Fibroblast of the conjunctiva (primary cell): Measurements from ENCODE around the gene CRTC1.
A peak's percentile ranks its signal among the peaks of the same experiment; 100 is the strongest.
"Not testable (repeated sequence)": the region's sequence is repeated elsewhere in the genome, so short reads cannot be mapped to it uniquely, and the experiment has no call there.

ENCODE experiments used
- DNase-seq: peaks from one replicate; pipeline ENCODE4 v3.0.0-alpha.2; 2010; ENCODE audit warnings: low read depth

The CRTC1 gene

DNA sequence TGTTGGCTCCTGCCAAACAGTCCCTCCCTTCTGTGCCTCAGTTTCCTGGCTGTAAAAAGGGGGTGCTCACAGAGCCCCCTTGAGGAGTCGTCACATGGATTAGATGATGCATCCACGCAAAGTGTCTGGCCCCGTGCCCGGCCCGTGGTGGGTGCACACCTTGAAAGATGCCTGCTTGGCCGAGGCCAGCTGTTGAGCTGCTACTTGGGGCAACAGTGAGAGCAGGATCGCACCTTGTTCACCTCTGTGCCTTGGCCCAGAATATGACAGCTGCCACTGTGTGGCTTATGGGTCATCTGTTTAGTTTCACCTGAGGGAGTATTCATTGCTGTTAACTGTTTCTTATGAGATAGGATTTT lies 17.7 kb downstream of the CRTC1 start:
- no peak for DNase-seq

DNA sequence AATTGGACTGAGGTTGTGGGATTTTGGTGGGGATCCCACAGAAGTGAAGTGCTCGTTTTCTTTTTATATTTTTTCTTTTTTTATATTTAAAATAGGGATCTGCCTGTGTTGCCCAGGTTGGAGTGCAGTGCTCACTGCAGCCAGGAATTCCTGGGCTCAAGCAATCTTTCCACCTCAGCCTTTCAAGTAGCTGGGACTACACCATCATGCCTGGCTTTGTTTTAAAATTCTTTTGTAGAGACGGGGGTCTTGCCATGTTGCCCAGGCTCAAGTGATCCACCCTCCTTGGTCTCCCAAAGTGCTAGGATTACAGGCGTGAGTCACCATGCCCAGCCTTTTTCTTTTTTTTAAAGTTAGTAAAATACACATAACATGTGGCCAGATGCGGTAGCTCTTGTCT lies 20.6 kb downstream of the CRTC1 start:
- DNase-seq = no peak

DNA sequence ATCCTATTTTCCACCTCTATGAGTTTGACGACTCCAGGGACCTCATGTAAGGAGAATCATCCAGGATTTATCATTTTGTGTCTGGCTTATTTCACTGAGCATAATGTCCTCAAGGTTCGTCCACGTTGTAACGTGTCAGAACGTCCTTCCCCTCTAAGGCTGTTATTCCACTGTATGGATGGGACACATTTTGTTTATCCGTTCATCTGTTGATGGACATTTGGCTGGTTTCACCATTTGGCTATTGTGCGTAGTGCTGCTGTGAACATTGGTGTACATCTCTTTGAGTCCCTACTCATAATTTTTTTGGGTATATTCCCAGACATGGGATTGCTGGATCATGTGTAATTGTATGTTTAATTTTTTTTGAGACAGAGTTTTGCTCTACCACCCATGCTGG lies 21.5 kb downstream of the CRTC1 start:
- no peak for DNase-seq

DNA sequence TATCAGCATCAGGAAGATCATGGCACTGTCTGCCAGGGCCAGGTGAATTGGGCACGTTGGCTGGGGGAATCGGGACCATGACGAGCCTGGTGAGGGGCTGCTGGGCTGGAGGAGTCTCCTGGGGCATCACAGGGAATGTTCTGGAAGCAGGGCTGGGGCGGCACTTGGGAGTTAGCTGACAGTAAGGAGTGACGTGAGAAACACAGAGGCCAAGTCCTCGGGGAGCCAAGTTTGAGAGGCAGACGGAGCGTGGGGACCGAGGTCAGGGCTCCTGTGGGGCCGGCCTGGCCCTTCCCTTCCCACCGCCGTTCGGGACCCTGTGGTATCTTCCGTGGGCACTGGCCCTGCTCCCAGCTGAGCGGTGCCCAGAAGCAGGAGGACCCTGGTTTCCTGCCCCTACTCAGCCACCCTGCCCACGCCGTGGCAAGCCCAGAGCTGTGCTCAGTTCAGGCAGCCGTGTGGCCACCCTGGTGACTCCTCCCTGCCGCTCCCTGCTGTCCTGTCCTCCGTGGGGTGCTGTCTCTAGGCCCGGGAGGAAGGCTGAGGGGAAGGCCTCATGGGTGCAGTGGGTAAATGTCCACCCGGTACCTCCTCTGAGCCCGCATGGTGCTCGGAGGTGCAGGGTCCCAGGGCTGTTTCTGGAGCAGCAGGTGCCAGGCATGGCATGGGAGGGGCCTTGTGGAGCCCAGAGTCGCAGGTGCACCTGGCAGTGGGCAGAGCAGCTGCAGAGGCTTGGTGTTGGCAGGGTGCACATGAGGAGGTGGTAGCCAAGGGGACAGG lies 25.2 kb downstream of the CRTC1 start:
- no peak for DNase-seq

DNA sequence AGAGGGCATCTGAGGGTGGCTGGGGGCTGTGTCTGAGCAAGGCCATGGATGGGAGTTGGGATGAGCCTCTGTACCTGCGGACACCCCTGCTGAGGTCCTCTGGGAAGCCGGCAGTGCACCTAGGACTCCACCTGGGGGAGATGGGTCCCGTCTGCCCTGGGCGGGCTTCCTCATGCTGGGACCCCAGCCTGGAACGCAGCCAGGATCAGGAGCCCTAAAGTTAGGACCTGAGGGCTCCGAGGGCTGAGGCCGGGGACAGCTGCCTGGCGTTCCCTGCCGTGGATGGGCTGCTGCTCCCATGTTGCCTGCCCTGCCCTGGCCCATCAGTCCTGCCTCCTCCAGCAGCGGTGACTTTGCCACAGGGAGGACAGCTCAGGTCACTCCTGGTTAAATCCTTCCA lies 26.1 kb downstream of the CRTC1 start:
- no peak for DNase-seq

DNA sequence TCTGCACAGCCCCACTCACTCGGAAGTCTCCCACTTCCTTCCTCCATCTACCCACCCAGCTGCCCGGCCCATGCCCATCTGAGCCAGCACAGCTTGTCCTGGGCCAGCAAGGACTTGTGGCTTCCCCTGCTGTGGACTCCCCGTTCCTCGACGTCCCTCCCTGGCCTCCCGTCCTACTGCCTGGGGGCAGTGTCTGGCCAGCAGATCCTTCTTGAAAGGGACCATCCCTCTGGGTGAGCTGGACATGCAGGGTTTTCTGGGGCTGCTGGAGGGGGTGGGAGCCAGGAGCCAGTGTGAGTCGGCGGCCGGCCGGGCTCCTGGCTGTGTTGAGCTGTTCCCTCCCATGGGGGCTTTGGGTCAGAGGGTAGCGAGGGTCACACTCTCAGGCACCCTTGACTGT lies 26.7 kb downstream of the CRTC1 start:
- no peak for DNase-seq

- peak; percentile 43 for DNase-seq
Observed at GRCh38 chr19:18710996-18711751, 27.7 kb downstream of the CRTC1 start.

GRCh38 chr19:18711893-18712292 lies 28.4 kb downstream of the CRTC1 start:
- DNase-seq = no peak

DNA sequence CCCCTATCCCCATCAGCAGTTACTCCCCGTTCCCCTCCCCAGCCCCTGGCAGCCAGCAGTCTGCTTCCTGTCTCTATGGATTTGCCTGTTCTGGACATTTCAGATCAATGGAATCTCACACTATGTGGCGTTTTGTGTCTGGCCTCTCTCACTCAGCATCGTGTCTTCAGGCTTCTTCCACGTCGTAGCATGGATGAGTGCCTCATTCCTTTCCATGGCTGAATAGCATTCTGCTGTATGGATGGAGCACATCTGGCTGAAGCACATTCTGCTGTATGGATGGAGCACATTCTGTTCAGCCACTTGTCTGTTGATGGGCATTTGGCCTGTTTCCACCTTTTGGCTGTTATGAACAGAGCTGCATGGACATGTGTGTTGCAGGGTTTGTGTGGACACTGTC lies 29.5 kb downstream of the CRTC1 start:
- no peak for DNase-seq

GRCh38 chr19:18713550-18714117 lies 30.2 kb downstream of the CRTC1 start:
- no peak for DNase-seq

- DNase-seq = no peak
Observed at GRCh38 chr19:18715416-18715815, 31.9 kb downstream of the CRTC1 start.

DNA sequence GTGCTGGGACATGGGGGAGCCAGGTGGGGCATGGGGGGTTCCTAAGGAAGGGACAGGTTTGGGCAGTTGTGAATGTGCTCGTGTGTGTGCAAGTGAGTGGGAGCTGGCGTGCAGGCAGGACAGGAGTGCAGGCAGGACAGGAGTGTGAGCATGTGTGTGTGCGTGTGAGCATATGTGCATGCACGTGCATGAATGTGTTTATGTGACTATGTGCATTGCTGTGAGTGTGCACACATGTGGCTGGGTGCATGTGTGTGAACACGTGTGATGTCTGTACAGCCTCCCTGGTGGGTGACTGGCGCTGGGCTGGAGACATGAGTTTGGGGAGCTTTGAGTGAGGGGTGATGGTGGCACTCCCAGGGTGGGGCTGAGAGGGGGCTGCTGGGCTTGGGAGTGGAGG lies 33.4 kb downstream of the CRTC1 start:
- no peak for DNase-seq

DNA sequence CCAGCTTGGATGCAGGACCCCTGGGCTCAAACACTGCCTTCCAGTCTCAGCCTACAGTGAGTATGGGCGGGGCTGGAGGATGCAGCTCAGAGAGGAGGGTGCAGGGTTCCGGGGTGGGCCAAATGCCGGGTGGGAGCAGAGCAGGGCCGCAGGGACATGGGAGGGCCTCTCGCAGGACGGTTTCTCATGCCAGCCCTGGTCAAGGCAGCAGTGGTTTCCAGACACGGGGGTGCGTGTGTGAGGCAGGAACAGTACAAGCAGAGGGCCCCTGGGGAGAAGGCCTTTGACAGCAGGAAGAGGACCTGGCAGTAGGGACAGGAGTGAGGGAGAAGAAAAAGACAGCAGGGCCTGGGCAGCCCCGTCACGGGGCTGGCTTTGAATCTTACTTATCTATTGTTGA lies 34.1 kb downstream of the CRTC1 start:
- DNase-seq = no peak

DNA sequence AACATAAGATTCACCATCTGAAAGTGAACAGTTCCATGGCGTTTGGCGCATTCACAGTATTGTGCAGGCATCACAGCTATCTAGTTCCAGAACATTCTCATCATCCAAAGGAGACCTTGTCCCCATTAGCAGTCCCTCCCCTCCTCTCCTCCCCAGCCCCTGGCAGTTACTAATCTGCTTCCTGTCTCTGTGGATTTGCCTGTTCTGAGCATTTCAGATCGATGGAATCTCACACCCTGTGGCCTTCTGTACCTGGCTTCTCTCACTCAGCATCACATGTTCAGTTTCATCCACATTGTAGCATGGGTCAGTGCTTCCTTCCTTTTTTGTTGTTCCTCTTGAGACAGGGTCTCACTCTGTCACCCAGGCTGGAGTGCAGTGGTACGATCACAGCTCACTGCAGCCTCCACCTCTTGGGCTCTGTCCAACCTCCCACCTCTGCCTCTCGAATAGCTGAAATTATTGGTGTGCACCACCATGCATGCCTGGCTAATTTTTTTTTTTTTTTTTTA lies 34.6 kb downstream of the CRTC1 start:
- DNase-seq = no peak

- DNase-seq = no peak
Observed at GRCh38 chr19:18718846-18719458, 35.5 kb downstream of the CRTC1 start.

- no peak for DNase-seq
Observed at GRCh38 chr19:18719541-18719940, 36.1 kb downstream of the CRTC1 start.

GRCh38 chr19:18723871-18724377 lies 40.4 kb downstream of the CRTC1 start:
- DNase-seq = no peak

DNA sequence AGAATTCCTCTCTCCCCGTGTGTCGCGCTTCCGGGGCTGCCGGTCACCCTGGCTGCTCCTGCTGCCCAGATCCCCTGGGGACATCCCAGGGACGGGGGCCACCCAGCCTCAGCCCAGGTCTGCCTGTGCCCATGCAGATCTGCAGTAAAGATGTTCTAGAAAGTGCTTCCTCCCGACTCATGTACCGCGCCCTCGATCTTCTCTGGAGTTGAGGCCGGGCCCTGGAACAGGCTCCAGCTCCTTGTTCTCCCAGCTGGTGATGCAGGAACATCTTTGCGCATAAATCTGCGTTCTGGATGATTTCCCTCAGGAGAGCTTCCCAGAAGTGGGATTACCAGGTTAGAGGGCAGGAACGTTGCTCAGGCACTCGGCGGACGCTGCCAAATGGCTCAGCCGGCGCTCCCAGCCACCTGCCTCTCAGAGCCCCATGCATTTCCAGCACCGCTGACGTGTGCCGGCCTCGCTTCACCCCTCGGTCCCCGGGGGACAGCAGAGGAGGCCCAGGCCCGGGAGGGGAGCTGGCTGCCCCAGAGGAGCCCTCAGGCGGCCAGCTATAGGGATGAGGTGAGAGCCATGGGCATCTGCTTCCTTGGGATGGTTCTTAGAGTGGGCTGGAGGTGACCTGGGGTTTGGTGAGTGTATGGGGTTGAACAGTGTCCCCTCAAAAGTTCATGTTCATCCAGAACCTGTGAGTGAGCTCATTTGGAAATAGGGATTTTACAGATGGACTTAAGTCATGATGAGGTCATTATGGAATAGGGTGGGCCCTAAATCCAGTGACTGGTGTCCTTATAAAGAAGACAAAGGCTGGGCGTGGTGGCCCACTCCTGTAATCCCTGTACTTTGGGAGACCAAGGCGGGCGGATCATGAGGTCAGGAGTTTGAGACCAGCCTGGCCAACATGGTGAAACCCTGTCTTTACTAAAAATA lies 42.6 kb downstream of the CRTC1 start:
- no peak for DNase-seq

DNA sequence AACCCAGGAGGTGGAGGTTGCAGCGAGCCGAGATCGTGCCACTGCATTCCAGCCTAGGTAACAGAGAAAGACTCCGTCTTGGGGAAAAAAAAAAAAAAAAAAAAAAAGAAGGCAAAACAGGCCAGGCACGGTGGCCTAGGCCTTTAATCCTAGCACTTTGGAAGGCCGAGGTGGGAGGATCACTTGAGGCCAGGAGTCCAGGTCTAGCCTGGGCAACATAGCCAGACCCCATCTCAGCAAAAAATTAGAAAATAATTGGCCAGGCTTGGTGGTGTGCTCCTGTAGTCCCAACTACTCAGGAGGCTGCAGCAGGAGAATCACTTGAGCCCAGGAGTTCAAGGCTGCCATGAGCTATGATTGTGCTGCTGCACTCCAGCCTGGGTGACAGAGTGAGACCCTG lies 43.4 kb downstream of the CRTC1 start:
- DNase-seq = no peak

DNA sequence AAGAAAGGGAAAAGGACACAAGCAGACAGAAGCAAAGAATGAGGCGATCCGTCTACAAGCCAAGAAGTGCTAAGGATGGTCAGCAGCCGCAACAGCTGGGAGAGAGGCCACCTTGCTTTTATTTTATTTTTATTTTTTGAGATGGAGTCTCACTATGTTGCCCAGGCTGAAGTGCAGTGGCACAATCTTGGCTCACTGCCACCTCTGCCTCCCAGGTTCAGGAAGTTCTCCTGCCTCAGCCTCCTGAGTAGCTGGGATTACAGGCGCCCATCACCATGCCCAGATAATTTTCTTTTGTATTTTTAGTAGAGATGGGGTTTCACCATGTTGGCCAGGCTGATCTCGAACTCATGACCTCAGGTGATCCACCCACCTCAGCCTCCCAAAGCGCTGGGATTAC lies 44.1 kb downstream of the CRTC1 start:
- DNase-seq = not testable (repeated sequence)

GRCh38 chr19:18729933-18730530 lies 46.6 kb downstream of the CRTC1 start:
- no peak for DNase-seq
